NCI-H1694 treated with DMSO at 0.1 percent for 48 hours (cell line): Measurements from ENCODE around the gene RRP1.
"Not testable (repeated sequence)": the region's sequence is repeated elsewhere in the genome, so short reads cannot be mapped to it uniquely, and the experiment has no call there.

Source experiments
- DNase-seq: peaks from one replicate; lab custom pipeline; 2025; lab: John Stamatoyannopoulos, UW

Gene RRP1

DNA sequence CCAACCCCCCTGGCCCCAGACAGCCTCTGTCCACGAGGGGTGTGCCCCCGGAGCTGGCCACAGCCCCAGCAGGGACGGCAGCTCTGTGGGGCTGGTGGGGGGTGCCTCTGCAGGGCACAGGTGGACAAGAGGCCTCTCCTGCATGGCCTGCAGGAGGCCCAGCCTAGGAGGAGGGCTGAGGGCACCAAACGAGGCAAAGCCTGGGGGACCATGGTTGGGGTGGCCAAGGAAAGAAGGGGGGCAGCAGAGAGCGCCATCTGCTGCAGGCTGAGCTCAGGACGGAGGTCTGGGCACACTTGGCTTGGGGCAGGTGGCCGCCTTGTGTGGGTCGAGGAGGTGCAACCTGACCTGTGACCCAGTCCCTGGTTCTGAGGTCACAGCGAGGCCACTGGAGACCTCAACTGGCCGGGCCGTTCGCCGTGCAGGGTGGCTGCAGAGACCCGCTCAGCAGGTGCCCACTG is 27.3 kb downstream of the RRP1 start:
- no peak for DNase-seq

DNA sequence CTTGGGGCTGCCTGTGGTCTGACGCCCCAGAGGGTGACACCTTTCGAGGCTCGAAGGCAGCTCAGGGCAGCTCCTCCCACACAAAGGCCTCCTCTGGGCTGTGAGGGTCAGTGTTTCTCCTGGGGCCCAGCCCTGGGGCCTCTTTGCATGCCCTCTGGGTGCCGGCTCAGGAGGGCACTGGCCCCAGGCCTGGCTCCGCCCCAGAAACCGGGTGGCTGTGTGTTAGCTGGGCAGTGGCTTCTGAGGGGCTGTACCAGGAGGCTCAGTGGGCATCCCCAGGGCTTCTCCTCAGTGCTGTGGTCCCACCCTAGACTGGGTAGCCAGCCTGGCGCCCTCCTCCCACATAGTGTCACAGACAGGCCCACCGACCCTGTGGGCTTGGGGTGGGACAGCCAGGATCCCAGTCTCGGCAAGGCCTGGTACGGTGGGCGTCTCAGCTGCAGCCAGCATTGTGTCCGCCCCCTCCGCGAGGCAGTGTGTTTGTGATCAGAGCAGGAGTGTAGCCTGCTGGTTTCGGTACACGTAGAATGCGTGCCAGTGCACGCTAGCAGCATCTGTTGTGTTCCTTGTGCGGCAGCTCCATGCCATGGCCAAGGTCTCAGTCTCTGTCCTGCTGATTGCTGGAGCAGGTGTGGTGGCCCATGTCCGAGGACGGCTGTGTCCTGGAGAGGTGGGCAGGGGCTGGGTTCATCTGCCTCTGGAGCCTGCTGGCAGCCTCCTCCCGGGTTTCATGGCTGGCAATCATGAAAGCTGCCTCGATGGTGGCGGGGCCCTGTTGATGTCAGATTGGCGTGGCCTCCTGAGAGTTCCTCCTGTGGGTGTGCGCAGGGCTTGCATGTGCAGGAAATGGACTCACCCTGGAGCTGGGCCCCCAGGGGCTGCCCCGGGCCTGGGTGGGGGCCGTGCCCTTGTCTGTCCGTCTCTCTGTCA is 28.0 kb downstream of the RRP1 start:
- peak; percentile 40 for DNase-seq

DNA sequence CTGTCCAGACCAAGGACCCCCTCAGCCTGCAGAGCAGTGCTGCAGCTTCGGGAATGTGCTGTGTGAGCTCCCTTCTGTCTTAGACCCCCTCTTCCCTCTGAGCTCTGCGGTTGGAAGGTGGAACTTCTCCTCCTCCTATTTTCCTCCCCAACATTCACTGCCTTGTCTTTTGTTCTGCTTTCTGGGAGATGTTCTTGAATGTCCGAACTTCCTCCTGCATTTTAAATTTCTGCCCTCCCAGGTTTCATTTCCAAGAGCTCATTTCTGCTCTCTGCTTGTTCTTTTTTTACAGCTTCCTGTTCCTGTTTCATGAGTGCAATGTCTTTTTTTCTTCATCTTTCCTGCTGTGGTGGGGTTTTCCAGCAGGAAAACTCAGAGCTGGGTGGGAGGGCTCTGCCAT is 29.3 kb downstream of the RRP1 start:
- DNase-seq = no peak

DNA sequence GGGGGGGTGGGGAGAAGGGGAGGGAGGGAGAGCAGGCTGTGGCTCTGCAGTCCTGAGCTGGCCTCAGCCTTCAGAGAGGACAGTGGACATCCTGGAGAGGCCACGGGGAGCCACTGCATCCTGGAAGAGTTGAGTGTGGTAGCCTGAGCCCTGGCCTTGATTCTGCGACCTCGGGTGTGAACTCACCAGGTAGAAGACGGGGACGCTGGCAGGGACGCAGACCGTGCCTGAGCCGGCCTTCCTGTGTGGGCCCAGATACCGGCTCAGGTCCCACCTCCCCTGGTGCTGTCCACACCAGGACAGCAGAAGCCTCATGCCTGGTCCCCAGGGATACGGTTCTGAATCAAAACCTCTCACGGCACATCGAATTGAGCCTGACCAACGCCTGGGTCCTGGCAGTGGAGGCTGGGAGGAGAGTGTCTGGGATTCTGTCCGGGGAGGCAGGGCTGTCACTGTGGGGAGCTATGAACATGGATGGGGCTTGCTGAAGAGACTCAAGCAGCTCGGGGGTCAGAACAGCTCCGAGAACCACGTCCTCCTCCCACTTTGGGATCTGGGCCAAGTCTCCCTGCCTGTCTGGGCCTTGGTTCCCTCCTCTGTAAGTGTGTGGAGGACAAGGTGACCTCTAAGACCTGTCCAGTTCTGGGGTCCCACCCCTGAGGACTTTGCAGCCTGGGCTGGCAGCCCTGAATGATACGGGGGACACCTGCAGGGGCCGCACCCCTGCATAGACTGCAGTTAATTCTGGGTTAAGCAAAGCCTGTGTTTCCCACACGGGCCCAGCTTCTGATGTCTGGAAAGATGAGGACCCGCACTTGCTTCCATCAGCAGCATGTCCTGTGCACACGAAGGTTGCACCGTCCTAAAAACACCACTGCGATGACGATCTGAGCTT is 30.4 kb downstream of the RRP1 start:
- no peak for DNase-seq

DNA sequence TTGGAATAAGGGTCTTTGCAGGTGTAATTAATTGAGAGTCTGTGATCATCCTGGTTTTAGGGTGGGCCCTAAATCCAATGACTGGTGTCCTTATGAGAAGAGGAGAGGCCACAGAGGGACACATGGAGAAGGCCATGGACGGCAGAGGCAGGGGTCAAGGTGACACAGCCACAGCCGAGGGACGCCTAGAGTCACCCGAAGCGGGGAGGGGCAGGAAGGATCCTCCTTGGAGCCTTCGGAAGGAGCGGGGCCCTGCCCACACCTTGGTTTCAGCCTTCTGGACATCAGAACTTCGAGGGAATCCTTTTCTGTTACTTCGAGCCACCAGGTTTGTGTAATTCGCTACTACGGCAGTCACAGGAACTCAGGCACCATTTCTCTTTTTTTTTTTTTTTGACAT is 31.1 kb downstream of the RRP1 start:
- no peak for DNase-seq

DNA sequence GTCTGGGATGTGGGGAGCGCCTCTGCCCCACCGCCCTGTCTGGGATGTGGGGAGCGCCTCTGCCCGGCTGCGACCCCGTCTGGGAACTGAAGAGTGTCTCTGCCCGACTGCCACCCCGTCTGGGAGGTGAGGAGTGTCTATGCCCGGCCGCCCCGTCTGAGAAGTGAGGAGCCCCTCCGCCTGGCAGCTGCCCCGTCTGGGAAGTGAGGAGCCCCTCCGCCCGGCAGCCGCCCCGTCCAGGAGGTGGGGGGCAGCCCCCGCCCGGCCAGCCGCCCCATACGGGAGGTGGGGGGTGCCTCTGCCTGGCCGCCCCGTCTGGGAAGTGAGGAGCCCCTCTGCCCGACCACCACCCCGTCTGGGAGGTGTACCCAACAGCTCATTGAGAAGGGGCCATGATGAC is 32.8 kb downstream of the RRP1 start:
- DNase-seq = not testable (repeated sequence)

DNA sequence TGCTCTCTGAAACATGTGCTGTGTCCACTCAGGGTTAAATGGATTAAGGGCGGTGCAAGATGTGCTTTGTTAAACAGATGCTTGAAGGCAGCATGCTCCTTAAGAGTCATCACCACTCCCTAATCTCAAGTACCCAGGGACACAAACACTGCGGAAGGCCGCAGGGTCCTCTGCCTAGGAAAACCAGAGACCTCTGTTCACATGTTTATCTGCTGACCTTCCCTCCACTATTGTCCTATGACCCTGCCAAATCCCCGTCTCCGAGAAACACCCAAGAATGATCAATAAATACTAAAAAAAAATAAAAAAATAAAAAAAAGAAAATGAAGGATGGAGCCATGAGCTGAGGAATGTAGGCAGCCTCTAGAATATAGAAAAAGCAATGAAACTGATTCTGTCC is 33.4 kb downstream of the RRP1 start:
- not testable (repeated sequence) for DNase-seq

DNA sequence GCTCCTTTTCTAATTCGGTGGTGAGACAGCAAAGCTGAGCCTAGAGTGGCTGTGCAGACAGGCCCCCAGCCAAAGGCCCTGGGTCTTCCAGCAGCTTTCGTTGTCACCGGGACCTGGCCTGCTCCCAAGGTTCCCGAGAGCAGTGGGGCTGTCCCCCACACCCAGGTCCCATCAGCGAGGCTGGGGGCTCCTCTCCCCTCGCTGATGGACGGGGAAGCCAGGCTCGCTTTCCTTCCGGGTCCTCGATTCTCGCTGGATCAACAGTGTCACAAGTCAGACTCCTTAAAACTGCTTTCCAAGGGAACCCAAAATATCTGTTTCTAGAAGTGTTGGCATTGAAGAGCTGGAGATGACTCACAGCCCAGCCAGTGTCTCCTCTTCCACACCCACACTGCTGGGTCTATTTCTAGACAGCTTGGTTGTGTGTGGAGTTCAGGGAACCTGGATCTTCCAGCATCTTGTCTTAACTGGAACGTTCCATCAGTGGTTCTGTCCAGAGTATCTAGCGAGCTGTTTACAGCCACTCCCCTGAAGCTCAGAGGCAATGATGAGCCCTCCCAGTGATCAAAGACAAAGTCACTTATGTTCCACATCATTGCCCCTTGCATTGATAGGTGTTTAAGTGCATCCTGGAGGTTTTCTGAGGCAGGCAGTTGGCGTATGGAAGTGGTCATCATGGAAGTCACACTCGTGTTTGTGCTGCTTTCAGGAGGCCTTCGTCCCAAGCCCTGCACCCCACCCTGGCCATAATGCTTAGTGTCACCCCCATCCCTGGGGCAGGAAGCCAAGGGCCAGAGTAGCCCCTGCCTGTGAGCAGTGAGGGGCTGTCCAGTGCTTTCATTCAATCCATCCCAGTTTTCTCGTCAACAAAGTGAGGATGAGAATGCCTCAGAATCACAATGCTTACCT is 35.2 kb downstream of the RRP1 start:
- DNase-seq = no peak

DNA sequence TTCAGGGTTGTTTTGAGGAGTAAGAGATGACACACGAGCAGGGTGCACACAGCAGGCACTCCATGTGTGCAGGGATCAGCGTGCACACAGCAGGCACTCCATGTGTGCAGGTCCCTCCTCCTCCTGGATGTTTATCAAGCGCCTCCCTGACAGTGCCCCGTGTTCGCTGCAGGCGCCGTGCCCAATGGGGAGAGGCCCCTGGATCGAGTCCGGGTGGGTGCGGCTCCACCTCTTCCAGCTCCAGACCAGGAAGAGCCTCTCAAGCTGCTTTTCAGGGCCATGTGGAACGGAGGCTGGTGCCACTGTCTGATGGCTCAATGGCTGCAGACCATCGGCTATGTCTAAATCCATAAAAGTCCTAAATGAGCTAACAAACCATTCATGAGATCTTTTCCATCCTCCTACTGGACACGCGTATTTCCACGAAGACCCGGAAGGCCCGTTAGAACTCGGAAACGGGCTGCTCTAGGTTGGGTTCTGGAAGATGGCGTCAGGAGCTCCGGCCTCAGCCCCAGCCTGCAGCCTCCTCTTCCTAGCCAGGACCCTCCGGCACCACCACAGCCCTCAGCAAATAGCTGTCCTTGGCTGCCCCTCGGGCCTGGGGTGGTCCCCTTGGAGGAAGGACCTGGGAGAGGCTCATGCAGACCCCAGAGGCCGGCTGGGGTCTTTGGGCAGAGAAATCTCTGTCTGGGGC is 36.0 kb downstream of the RRP1 start:
- no peak for DNase-seq

DNA sequence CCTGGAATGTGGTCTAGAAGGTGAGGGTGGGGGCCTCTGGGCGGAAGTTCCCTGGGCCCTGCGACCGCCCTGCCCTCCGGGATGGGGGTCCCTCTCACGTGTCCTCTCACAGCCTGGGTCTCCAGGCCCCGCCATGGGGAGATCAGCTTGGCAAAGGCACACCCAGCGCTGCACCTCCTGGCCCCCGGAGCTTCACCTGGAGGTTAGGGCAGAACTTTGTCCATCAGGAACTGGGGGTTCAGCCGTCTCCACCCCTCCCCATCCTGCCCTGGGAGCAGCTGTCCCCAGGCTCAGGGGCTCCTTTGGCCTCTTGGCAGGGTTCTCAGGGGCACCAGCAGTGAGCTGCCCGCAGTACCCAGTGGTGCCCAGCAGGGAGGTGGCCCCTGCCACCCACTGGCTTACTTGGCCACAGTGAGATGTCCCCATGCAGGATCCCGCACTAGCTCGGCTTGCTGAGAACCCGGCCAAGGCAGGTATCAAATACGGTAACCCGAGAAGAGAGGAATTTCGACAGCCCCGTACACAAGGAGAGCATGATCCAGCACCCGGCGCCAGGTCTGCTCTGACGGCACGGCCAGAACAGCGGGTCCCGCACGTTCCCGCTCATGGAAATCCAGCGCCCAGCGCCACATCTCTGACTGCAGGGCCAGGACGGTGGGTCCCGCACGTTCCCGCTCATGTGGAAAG is 36.7 kb downstream of the RRP1 start:
- DNase-seq = no peak

DNA sequence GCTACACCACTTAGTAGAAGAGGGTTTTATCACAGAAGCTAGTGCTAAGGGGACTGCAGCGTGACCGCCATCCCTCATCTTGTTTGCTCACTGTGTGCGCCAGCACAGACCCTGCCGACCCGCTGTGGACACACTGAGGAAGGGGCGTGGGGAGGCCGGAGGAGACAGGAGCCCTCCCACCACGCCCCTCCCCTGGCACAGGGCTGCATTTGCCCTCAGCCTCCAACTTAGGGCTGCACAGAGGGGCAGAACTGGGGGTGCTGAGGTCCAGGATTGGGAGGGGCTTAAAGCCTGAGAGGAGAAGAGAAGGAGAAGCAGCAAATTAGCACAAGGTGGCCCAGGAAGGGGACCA is 37.2 kb downstream of the RRP1 start:
- DNase-seq = no peak

DNA sequence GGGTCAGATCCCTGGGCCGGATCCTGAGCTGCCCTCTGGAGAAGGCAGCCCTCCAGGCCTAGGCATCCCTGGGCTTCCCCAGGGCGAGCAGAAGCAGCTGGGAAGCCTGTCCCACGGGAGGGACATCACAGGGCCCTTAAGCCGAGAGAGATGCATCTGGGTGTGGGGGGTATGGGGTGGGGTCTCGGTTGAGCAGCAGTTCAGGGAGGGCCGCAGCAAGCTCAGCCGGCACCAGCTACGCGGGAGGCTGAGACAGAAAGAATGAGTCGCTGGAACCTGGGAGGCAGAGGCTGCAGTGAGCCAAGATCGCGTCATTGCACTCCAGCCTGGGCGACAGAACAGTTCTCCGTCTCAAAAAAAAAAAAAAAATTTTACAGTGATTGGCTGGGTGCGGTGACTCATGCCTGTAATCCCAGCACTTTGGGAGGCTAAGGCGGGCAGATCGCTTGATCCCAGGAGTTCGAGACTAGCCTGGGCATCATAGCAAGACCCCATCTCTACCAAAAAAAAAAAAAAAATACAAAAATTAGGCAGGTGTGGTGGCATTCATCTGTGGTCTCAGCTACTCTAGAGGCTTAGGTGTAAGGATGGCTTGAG is 37.7 kb downstream of the RRP1 start:
- no peak for DNase-seq

DNA sequence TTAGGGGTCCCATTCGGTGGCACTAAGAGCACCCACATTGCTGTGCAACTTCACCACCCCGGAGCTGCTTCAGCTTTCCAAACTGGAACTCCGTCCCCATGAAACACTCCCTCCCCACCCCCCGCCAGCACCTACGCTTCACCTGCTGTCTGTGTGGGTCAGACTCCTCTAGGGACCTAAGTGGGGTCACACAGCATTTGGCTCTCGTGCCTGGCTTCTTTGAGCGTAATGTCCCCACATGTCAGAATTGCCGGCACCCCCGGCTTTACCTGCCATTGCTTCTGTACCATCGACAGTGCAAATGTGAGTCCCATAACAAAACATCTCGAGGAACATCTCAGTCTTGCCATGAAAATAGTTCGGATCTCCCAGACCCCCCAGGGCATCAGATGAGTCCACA is 39.8 kb downstream of the RRP1 start:
- no peak for DNase-seq

DNA sequence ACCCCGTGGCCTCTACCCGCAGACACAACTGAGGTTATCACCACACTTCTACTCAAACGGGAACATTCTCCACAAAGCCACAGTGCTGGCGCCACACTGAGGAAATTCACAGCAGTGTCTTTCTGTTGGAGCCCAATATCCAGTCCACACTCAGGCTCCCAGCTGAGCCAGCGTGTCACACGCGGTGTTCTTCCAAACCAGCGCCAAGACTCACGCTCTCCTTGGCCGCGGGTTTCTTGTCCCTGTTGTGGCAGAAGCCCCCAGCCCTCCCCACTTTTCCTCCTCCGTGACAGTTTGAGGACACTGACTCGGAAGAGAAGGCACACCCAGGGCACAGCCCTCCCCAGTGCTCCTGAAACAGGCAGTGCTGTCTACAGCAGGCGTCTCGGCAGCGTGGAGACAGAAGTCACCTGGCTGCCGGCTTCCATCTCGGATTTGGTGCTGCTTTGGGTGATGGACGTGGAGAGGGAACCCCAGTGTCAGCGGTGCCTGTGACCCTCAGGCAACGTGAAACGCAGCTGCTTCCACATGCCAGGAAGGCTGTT is 40.3 kb downstream of the RRP1 start:
- DNase-seq = no peak

DNA sequence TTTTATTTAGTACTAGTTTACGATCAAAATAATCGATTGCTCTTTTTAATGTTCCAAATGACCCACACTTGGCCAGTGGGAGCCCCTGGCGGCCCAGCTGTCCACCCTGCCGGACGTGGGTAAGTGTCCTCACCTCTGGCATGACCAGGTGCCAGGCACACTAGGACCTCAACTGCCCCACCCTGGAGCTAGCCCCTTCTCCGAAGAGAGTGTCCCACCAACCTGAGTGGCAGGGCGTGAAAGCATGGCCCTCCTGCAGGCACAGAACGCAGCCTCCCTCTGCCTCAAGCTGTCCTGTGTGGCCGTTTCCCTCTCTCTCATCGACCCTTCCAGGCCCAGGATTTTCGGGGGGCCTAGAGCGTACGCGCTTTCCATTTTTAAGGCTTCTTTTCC is 42.8 kb downstream of the RRP1 start:
- DNase-seq = no peak

DNA sequence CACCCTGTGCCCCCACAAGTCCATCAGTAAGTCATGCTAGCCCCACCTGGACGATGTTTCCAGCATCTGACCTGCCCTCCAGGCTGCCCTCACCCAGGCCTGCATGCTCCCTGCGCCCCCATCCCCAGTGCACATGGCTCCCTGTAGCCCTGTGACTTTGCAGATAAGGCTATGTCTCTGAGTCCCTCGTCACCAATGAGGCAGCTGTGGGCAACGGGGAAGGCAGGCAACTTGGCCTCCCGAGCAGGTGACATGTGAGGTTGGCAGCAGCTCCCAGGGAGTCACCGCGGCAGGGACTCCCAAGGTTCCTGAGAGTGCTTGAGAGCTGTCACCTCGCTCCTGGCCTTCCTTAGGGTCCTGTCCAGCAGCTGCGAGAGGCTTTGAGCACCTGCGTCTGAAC is 43.3 kb downstream of the RRP1 start:
- DNase-seq = no peak

DNA sequence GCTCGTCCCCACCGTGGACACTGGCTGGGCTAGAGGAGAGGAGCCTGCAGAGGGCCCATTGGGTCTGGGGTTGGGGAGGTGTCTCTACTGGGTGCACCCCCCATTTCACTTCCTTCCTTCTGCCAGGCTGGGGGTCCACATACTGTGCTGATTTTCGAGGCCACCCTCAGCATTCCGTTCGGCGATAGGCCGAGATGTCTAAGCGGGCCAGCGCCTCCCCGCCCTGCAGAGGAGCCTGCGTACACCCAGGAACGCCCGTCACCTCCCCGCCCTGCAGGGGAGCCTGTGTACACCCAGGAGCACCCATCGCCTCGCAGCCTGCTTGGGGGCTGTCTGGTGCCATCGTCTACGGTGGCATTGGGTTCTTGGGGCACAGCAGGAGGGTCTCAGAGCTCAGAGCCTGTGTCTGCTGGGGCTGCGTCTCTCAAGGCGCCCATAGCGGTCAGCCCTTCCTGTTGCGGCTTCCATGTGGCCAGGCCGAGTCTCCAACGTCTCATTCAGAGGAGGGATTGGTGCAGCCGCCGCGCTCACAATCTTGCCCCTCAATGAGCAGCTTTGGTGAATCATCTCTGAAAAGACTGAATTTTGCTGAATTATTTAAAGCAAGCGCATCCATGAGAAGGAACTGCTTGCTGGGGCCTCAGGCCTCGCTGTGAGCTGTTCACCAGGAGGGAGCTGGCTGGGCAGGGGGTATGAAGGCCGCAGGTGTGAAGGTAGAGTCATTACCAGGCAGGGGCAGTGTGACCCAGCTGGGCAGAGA is 44.9 kb downstream of the RRP1 start:
- no peak for DNase-seq

DNA sequence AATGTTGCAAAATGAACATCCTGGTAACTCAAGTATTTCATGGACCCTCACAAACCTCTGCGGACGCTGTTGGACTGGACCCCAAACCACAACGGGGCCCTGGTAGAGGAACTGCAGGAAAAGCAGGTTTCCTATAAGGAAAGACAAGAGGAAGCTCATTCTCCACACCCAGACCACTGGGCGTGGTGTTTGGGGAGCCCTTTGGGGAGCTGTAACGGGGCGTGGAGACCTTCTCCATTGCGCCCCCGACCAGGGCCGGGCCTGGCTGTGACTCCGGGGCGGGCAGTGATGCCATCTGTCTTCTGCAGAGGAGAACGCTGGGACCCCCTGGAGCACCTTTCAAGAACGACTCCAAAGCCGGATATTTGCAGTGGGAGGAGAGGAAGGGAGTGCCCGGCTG is 45.7 kb downstream of the RRP1 start:
- DNase-seq = no peak

DNA sequence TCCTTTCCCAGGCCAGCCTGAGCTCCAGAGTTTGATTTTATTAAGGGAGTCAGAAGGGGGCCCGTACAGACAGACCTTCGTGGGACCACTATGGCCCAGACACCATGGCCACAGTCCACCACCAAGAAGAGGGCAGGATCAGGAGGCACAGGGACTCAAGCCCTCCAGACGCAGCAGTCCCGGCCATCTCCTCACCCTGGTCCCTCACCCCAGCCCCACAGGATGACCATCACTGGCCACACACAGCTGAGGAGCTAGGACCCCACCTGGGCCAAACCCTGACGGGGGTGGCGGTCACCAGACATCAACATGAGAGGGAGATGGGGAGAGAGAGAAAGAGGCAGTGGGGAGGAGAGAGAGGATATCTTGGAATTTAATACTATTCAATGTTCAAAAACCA is 46.5 kb downstream of the RRP1 start:
- DNase-seq = no peak
